Left lung (tissue), 10 donors: Measurements from ENCODE around the gene SLC39A9. TPM values are rescaled to one million over a fixed set of nuclear protein-coding genes. Genes with fewer than 3 reads are reported as not detected.

Source experiments
- ATAC-seq: fragments of 200-7000 bp; cut with Tn5 transposase; one replicate; pipeline ENCODE4 v1.9.1; 2020; ENCODE audit warnings: moderate library complexity
- DNase-seq, 4 donors: peaks; one replicate each; pipeline ENCODE4 v3.0.0-alpha.2; 2013 to 2020
- H3K27ac ChIP-seq, 2 donors: fragments of 200-600 bp; sonication (generic) in 1 of 2; one replicate each; pipeline versions ENCODE4 v1.5.0 to v1.8.0; 2020 to 2021
- H3K27me3 ChIP-seq, 2 donors: fragments of 200-600 bp; sonication (generic) in 1 of 2; one replicate each; pipeline versions ENCODE4 v1.5.0 to v1.8.0; 2020 to 2021
- H3K36me3 ChIP-seq, 2 donors: fragments of 200-600 bp; sonication (generic) in 1 of 2; one replicate each; pipeline versions ENCODE4 v1.5.0 to v1.8.0; 2020 to 2021
- H3K4me1 ChIP-seq, 2 donors: fragments of 200-600 bp; one replicate each; pipeline ENCODE4 v1.8.0; 2021
- H3K4me3 ChIP-seq, 2 donors: fragments of 200-600 bp; sonication (generic) in 1 of 2; one replicate each; pipeline versions ENCODE4 v1.5.0 to v1.8.0; 2020 to 2021; ENCODE audit warnings: mild to moderate bottlenecking in 1 of 2
- H3K9me3 ChIP-seq, 2 donors: fragments of 200-600 bp; sonication (generic) in 1 of 2; one replicate each; pipeline versions ENCODE4 v1.5.0 to v1.8.0; 2020 to 2021
- CTCF ChIP-seq, 2 donors: fragments of 200-600 bp; sonication (generic) in 1 of 2; IDR thresholded peaks; one replicate each; pipeline versions ENCODE4 v1.5.0 to v1.8.0; 2021; ENCODE audit warnings: antibody characterized with exemption in 2 of 2
- intact Hi-C, 2 donors: fragments of 100-400 bp; cut with DNase I; formaldehyde crosslinking; loops; one replicate each; pipeline versions ENCODE4 v1.11.2 to v1.14.2; 2022
- polyA plus RNA-seq, 6 donors: library from polyadenylated mRNA; unstranded; fragments of 120-200 nt; gene quantifications; one replicate each; pipeline ENCODE4 v1.2.1, GENCODE V29; 2013; ENCODE audit not compliant: insufficient read length in 6 of 6
- total RNA-seq, 2 donors: library from RNA; stranded (reverse); fragmentation: NEBNext Ultra II Directional; extraction: Animal tissue kit (Norgen Biotek cat#: 25700); gene quantifications; one replicate each; pipeline ENCODE4 v1.2.1, GENCODE V29; 2021
- donor health status: DM: no; HTN: yes; CAD: no.
- donor health status: DM: no; HTN: no; CAD: no.

The SLC39A9 gene
- total and polyA plus RNA-seq, 8 donors = 61.6 to 75.8 (median 68.3) TPM

GRCh38 chr14:69458350-69458749 lies 59.9 kb downstream of the SLC39A9 start:
- Histone ChIP-seq H3K9me3 (no peaks in the 10 kb centered on the region), H3K36me3 (peaks cover 0 to 69% of the 10 kb centered on the region in 2 donors), H3K27me3 (no peaks in the 10 kb centered on the region), H3K4me3 (no peak overlapping the region), H3K4me1 (peaks cover 0 to 5% of the 10 kb centered on the region in 2 donors), H3K27ac (no peak overlapping the region)
- intact Hi-C loops = no loop called here
- no peak for TF ChIP-seq CTCF (IDR thresholded peaks at IDR 0.05)
- ATAC-seq (no peak), DNase-seq (no peak)

GRCh38 chr14:69459122-69459521 lies 60.6 kb downstream of the SLC39A9 start:
- intact Hi-C loops = no loop called here
- no peaks in the 10 kb centered on the region for H3K9me3 ChIP-seq
- no peak for TF ChIP-seq CTCF (IDR thresholded peaks at IDR 0.05)
- ATAC-seq = peak; percentile 80
- no peak overlapping the region for H3K27ac ChIP-seq
- peaks cover 0 to 61% of the 10 kb centered on the region in 2 donors for H3K36me3 ChIP-seq
- H3K4me1 ChIP-seq = peaks cover 0 to 5% of the 10 kb centered on the region in 2 donors
- no peaks in the 10 kb centered on the region for H3K27me3 ChIP-seq
- no peak overlapping the region for H3K4me3 ChIP-seq
- no peak for DNase-seq

- DNase-seq (peak in 3 of 4 donors; percentile 39 to 81 (median 57)), ATAC-seq (peak; percentile 90)
- no peak overlapping the region for H3K4me3 ChIP-seq
- no peaks in the 10 kb centered on the region for H3K27me3 ChIP-seq
- peaks cover 0 to 5% of the 10 kb centered on the region in 2 donors for H3K4me1 ChIP-seq
- peak; percentile 73 to 74 for TF ChIP-seq CTCF (IDR thresholded peaks at IDR 0.05)
- no peaks in the 10 kb centered on the region for H3K9me3 ChIP-seq
- peaks cover 0 to 54% of the 10 kb centered on the region in 2 donors for H3K36me3 ChIP-seq
- no peak overlapping the region for H3K27ac ChIP-seq
- intact Hi-C loops = loop anchor here in 1 of 2 donors (5.0 kb wide), 1 partner anchor 218 kb away; no protein-coding TSS in a partner anchor
Measured at GRCh38 chr14:69460093-69460701, 61.7 kb downstream of the SLC39A9 start.

GRCh38 chr14:69464379-69464778 lies 65.9 kb downstream of the SLC39A9 start:
- no peak for ATAC-seq
- peaks cover 0 to 14% of the 10 kb centered on the region in 2 donors for H3K36me3 ChIP-seq
- DNase-seq = no peak

More at GRCh38 chr14:69464379-69464778, 65.9 kb downstream of the SLC39A9 start:
- no peaks in the 10 kb centered on the region for H3K9me3 ChIP-seq
- peaks cover 0 to 11% of the 10 kb centered on the region in 2 donors for H3K4me1 ChIP-seq
- TF ChIP-seq CTCF (IDR thresholded peaks at IDR 0.05) = no peak
- H3K4me3 ChIP-seq = no peak overlapping the region
- no peaks in the 10 kb centered on the region for H3K27me3 ChIP-seq
- H3K27ac ChIP-seq = no peak overlapping the region
- intact Hi-C loops = loop anchor here in 1 of 2 donors (5.0 kb wide), 1 partner anchor 222 kb away; no protein-coding TSS in a partner anchor
